Thoracic aorta (tissue), 2 donors: ENCODE data around the gene RAET1E. TPM values are rescaled to one million over a fixed set of nuclear protein-coding genes. Genes with fewer than 3 reads are reported as not detected.

Source experiments
- ATAC-seq: fragments of 150-250 bp; one replicate; pipeline ENCODE4 v1.8.0; 2017; ENCODE audit warnings: low read depth; ENCODE audit not compliant: insufficient number of reproducible peaks, low FRiP score
- DNase-seq: peaks from one replicate; pipeline ENCODE4 v3.0.0-alpha.2; 2020; ENCODE audit warnings: low spot score
- H3K27ac ChIP-seq, 2 donors: fragments of 200-600 bp; sonication (generic); 1 replicate in 1 of 2; 2 replicates in 1 of 2; pipeline ENCODE4 v1.5.1; 2016; ENCODE audit warnings: mild to moderate bottlenecking in 2 of 2, moderate library complexity in 2 of 2
- H3K27me3 ChIP-seq: fragments of 200-600 bp; sonication (generic); replicated peaks from 2 replicates; pipeline ENCODE4 v1.6.0; 2016; ENCODE audit warnings: mild to moderate bottlenecking; ENCODE audit not compliant: insufficient read depth
- H3K36me3 ChIP-seq: fragments of 200-600 bp; sonication (generic); one replicate; pipeline ENCODE4 v1.5.1; 2016
- H3K4me1 ChIP-seq, 2 donors: fragments of 200-600 bp; sonication (generic); 1 replicate in 1 of 2; 2 replicates in 1 of 2; pipeline versions ENCODE4 v1.5.1 to v1.6.0; 2016; ENCODE audit warnings: low read depth in 2 of 2, mild to moderate bottlenecking in 1 of 2; ENCODE audit not compliant: control insufficient read depth in 1 of 2
- H3K4me3 ChIP-seq: fragments of 200-600 bp; sonication (generic); 2 replicates; pipeline ENCODE4 v1.5.1; 2016; ENCODE audit warnings: mild to moderate bottlenecking
- H3K9me3 ChIP-seq: fragments of 200-600 bp; sonication (generic); 2 replicates; pipeline ENCODE4 v1.5.1; 2016
- CTCF ChIP-seq: fragments of 200-600 bp; sonication (generic); IDR thresholded peaks from one replicate; pipeline ENCODE4 v1.5.1; 2019; ENCODE audit warnings: antibody characterized with exemption
- total RNA-seq, 2 donors: library from RNA; depleted of rRNA; stranded (reverse); fragments of >200 nt; gene quantifications; one replicate each; pipeline versions ENCODE4 v1.1.0 to v1.2.3, GENCODE V29; 2016

The RAET1E gene
- total RNA-seq, 2 donors from 2014 or later, result not detected

GRCh38 chr6:149905371-149905910 is 7.5 kb upstream of the RAET1E start:
- Histone ChIP-seq H3K4me3 (no peak overlapping the region), H3K4me1 (no peaks in the 10 kb centered on the region), H3K27me3 (no peaks in the 10 kb centered on the region), H3K27ac (no peak overlapping the region), H3K9me3 (no peaks in the 10 kb centered on the region), H3K36me3 (no peaks in the 10 kb centered on the region)
- TF ChIP-seq CTCF, result no peak
- ATAC-seq (no peak), DNase-seq (no peak)

DNA sequence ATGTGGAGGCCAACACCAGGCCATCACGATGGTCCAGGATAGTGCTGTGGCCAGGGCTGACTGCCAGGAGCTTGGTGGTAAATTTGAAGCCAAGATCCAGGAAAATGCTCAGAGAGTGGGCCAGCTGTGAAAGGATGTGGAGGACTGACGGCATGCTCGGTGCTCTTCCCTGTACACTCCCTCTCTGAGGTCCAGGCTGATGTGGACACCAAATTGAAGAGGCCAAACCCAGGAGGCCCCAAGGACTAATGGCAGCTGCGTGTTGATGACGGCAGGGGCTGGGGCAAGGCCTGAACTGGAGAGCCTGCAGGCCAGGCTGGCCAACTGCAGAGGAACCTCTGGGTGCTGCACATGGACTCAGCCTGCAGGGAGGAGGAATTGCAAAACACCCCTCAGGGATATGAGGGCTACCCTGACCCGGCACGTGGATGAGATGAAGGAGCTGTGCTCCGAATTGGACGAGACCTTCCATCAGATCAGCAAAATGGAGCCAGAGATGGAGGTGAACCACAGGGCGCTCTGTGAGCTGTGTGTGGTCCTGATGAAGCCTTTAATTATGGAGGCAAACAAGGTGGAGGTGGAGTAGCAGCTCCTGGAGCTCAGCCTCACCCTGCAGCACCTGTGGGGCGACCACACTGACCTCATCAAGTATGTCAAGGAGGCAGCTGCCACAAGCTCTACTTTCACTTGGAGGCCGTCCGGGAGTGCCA is 6.9 kb upstream of the RAET1E start:
- Histone ChIP-seq H3K36me3 (no peaks in the 10 kb centered on the region), H3K27me3 (no peaks in the 10 kb centered on the region), H3K4me1 (no peaks in the 10 kb centered on the region), H3K27ac (no peak overlapping the region), H3K4me3 (no peak overlapping the region), H3K9me3 (no peaks in the 10 kb centered on the region)
- DNase-seq, result no peak
- TF ChIP-seq CTCF, result no peak
- ATAC-seq, result no peak

- Histone ChIP-seq H3K27ac (no peak overlapping the region), H3K4me3 (no peak overlapping the region), H3K9me3 (no peaks in the 10 kb centered on the region), H3K4me1 (no peaks in the 10 kb centered on the region), H3K27me3 (no peaks in the 10 kb centered on the region), H3K36me3 (no peaks in the 10 kb centered on the region)
- ATAC-seq (no peak), DNase-seq (no peak)
- no peak for TF ChIP-seq CTCF
Observed at GRCh38 chr6:149903938-149904611, 6.2 kb upstream of the RAET1E start.

- no peak overlapping the region for H3K27ac ChIP-seq
- H3K4me1 ChIP-seq, result peaks cover 6 to 13% of the 10 kb centered on the region in 2 donors
- no peaks in the 10 kb centered on the region for H3K9me3 ChIP-seq
- ATAC-seq (no peak), DNase-seq (no peak)
- no peaks in the 10 kb centered on the region for H3K27me3 ChIP-seq
- H3K36me3 ChIP-seq, result no peaks in the 10 kb centered on the region
- TF ChIP-seq CTCF, result no peak
- H3K4me3 ChIP-seq, result no peak overlapping the region
Observed at GRCh38 chr6:149901444-149902140, 3.7 kb upstream of the RAET1E start.
